ENCODE data around the gene SCN5A.

The SCN5A gene

GRCh38 chr3:38600551-38600950 lies 48.9 kb downstream of the SCN5A start:
- no peak for DNase-seq (ENCODE audit: low read depth in 2 of 2)

- DNase-seq (ENCODE audit: low read depth in 2 of 2): no peak
Measured at GRCh38 chr3:38599886-38600285, 49.6 kb downstream of the SCN5A start.

GRCh38 chr3:38598791-38599190 lies 50.7 kb downstream of the SCN5A start:
- no peak for DNase-seq (ENCODE audit: low read depth in 2 of 2)

GRCh38 chr3:38597502-38598060 lies 51.9 kb downstream of the SCN5A start:
- no peak for DNase-seq (ENCODE audit: low read depth in 2 of 2)

- no peak for DNase-seq (ENCODE audit: low read depth in 2 of 2)
Measured at GRCh38 chr3:38595393-38595792, 54.1 kb downstream of the SCN5A start.

GRCh38 chr3:38590521-38590920 lies 59.0 kb downstream of the SCN5A start:
- no peak for DNase-seq (ENCODE audit: low read depth in 2 of 2)

- DNase-seq (ENCODE audit: low read depth in 2 of 2): no peak
Measured at GRCh38 chr3:38588995-38589937, 60.2 kb downstream of the SCN5A start.

GRCh38 chr3:38588371-38588971 lies 61.0 kb downstream of the SCN5A start:
- DNase-seq (ENCODE audit: low read depth in 2 of 2): no peak

GRCh38 chr3:38587548-38588131 lies 61.8 kb downstream of the SCN5A start:
- DNase-seq (ENCODE audit: low read depth in 2 of 2): no peak

GRCh38 chr3:38586546-38587520 lies 62.7 kb downstream of the SCN5A start:
- no peak for DNase-seq (ENCODE audit: low read depth in 2 of 2)

- DNase-seq (ENCODE audit: low read depth in 2 of 2): no peak
Measured at GRCh38 chr3:38585791-38586420, 63.6 kb downstream of the SCN5A start.

GRCh38 chr3:38583688-38584087 lies 65.8 kb downstream of the SCN5A start:
- DNase-seq (ENCODE audit: low read depth in 2 of 2): no peak

- no peak for DNase-seq (ENCODE audit: low read depth in 2 of 2)
Measured at GRCh38 chr3:38582941-38583645, 66.4 kb downstream of the SCN5A start.

GRCh38 chr3:38582316-38582715 lies 67.2 kb downstream of the SCN5A start:
- DNase-seq (ENCODE audit: low read depth in 2 of 2): no peak

GRCh38 chr3:38581774-38582173 lies 67.7 kb downstream of the SCN5A start:
- DNase-seq (ENCODE audit: low read depth in 2 of 2): no peak

GRCh38 chr3:38580450-38581382 lies 68.8 kb downstream of the SCN5A start:
- no peak for DNase-seq (ENCODE audit: low read depth in 2 of 2)

GRCh38 chr3:38579551-38580449 lies 69.7 kb downstream of the SCN5A start:
- DNase-seq (ENCODE audit: low read depth in 2 of 2): no peak

- no peak for DNase-seq (ENCODE audit: low read depth in 2 of 2)
Measured at GRCh38 chr3:38579141-38579540, 70.3 kb downstream of the SCN5A start.
